CD4-positive, alpha-beta T cell (primary cell): ENCODE data around the gene AHRR. TPM values are rescaled to one million over a fixed set of nuclear protein-coding genes. Genes with fewer than 3 reads are reported as not detected.

Source experiments
- ATAC-seq: fragments of 200-7000 bp; cut with Tn5 transposase; one replicate; pipeline ENCODE4 v1.10.0; 2022; ENCODE audit warnings: mild to moderate bottlenecking; ENCODE audit not compliant: poor library complexity
- CTCF ChIA-PET: fragments of 350-600 bp; sonication (Branson Sonifier 250); formaldehyde crosslinking; loops from one replicate; lab custom pipeline; 2021; ENCODE audit warnings: antibody characterized with exemption, inconsistent platforms; lab: Charles Lee
- POLR2A ChIA-PET: fragments of 350-600 bp; sonication (Branson Sonifier 250); formaldehyde crosslinking; loops from one replicate; lab custom pipeline; 2021; ENCODE audit warnings: antibody characterized with exemption, inconsistent platforms; lab: Charles Lee
- DNase-seq, 14 experiments: peaks; one replicate each; pipeline ENCODE4 v3.0.0-alpha.2; 2013 to 2020; ENCODE audit warnings: mixed read lengths in 2 of 14
- H3K27ac ChIP-seq, 2 donors: one replicate each; pipeline versions ENCODE4 v1.5.1 to v1.7.0; 2013; ENCODE audit warnings: low read length in 2 of 2, low read depth in 1 of 2, mild to moderate bottlenecking in 1 of 2
- H3K27me3 ChIP-seq, 2 experiments: 1 replicate in 1 of 2; 2 replicates in 1 of 2; pipeline versions ENCODE4 v1.6.1 to v1.7.0; 2013; ENCODE audit warnings: low read length in 2 of 2, control low read depth in 1 of 2, mild to moderate bottlenecking in 1 of 2, moderate library complexity in 1 of 2; ENCODE audit not compliant: insufficient read depth in 2 of 2, control insufficient read depth in 1 of 2
- H3K36me3 ChIP-seq: one replicate; pipeline ENCODE4 v1.6.1; 2013; ENCODE audit warnings: low read length, control low read depth; ENCODE audit not compliant: insufficient read depth
- H3K4me1 ChIP-seq: one replicate; pipeline ENCODE4 v1.6.1; 2013; ENCODE audit warnings: low read length, control low read depth; ENCODE audit not compliant: insufficient read depth
- H3K4me3 ChIP-seq: one replicate; pipeline ENCODE4 v1.5.1; 2013; ENCODE audit warnings: mild to moderate bottlenecking, low read length, moderate library complexity
- H3K9me3 ChIP-seq, 2 experiments: 1 replicate in 1 of 2; 2 replicates in 1 of 2; pipeline versions ENCODE4 v1.6.1 to v1.7.0; 2013; ENCODE audit warnings: low read length in 2 of 2, mild to moderate bottlenecking in 2 of 2, control low read depth in 1 of 2, moderate library complexity in 1 of 2; ENCODE audit not compliant: control insufficient read depth in 1 of 2, insufficient read depth in 1 of 2
- H3K27ac Mint-ChIP-seq: one replicate; pipeline ENCODE4 v1.8.0; 2020; ENCODE audit warnings: mixed read lengths
- H3K27me3 Mint-ChIP-seq: one replicate; pipeline ENCODE4 v1.8.0; 2021; ENCODE audit warnings: mixed read lengths
- H3K36me3 Mint-ChIP-seq: one replicate; pipeline ENCODE4 v1.8.0; 2021; ENCODE audit warnings: low read depth, mixed read lengths
- H3K4me1 Mint-ChIP-seq: one replicate; pipeline ENCODE4 v1.8.0; 2021; ENCODE audit warnings: low read depth, mixed read lengths
- H3K4me3 Mint-ChIP-seq: one replicate; pipeline ENCODE4 v1.8.0; 2020; ENCODE audit warnings: mild to moderate bottlenecking, mixed read lengths
- H3K9me3 Mint-ChIP-seq: one replicate; pipeline ENCODE4 v1.8.0; 2020; ENCODE audit warnings: mixed read lengths
- intact Hi-C, 2 experiments: fragments of 100-400 bp; cut with DNase I in 1 of 2; cut with micrococcal nuclease in 1 of 2; formaldehyde crosslinking; loops; one replicate each; pipeline versions ENCODE4 v1.15.1 to v1.9.0; 2023 to 2025; cut with DNase I, micrococcal nuclease
- total RNA-seq, 174 experiments: library from RNA in 2 of 174; stranded (reverse) in 2 of 174; gene quantifications; one replicate each; pipeline ENCODE4 v1.2.3 and lab custom pipeline; 2021 to 2026
- TF ChIP-seq, protein P1 (sequence below): fragments of 200-600 bp; IDR thresholded peaks from one replicate; pipeline ENCODE4 v1.8.0; 2022; ENCODE audit warnings: antibody characterized with exemption, mild to moderate bottlenecking

AHRR gene
- total RNA-seq, 2 experiments from 2014 or later, result 0.45 to 0.63 TPM

DNA sequence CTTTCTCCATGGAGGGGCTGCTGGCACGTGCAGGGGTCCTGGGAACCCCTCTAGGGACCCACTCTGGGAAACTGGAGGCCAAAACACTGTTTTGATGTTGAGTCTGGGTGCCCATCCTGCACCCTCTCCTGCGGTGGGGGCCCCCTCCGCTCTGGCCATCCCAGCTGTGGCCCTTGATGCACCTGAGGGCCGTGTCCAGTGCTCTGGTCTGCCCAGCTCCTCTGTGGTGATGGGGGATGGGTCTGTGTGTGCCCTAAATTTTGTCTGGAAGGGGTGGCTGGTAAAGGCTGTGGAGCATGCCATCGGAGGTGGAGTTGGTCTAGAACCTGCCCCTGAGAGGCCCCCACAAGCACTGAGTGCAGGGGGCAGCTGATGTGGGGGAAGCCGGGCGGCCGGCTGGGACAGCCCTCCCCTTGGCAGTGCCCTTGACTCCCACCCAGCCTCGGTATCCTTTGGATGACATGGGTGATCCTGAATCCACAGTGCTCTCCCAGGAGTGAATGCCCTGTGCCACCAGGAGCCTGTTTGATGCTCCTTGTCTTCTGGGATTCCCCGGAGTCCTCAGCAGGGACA lies 26.3 kb downstream of the AHRR start:
- intact Hi-C loops, result no loop called here
- Mint-ChIP-seq H3K9me3 (no peaks in the 10 kb centered on the region), H3K4me3 (no peak overlapping the region), H3K36me3 (no peaks in the 10 kb centered on the region), H3K27me3 (peaks cover 34% of the 10 kb centered on the region), H3K27ac (no peak overlapping the region), H3K4me1 (peaks cover 7% of the 10 kb centered on the region)
- ATAC-seq (no peak), DNase-seq (no peak)
- ChIA-PET POLR2A (no interaction called here), CTCF (no interaction called here)
- Histone ChIP-seq H3K36me3 (no peaks in the 10 kb centered on the region), H3K27ac (no peak overlapping the region), H3K4me1 (peaks cover 11% of the 10 kb centered on the region), H3K9me3 (peaks cover 0 to 8% of the 10 kb centered on the region in 2 experiments), H3K27me3 (peaks cover 7 to 12% of the 10 kb centered on the region in 2 experiments), H3K4me3 (no peak overlapping the region)
- TF ChIP-seq, protein P1, sequence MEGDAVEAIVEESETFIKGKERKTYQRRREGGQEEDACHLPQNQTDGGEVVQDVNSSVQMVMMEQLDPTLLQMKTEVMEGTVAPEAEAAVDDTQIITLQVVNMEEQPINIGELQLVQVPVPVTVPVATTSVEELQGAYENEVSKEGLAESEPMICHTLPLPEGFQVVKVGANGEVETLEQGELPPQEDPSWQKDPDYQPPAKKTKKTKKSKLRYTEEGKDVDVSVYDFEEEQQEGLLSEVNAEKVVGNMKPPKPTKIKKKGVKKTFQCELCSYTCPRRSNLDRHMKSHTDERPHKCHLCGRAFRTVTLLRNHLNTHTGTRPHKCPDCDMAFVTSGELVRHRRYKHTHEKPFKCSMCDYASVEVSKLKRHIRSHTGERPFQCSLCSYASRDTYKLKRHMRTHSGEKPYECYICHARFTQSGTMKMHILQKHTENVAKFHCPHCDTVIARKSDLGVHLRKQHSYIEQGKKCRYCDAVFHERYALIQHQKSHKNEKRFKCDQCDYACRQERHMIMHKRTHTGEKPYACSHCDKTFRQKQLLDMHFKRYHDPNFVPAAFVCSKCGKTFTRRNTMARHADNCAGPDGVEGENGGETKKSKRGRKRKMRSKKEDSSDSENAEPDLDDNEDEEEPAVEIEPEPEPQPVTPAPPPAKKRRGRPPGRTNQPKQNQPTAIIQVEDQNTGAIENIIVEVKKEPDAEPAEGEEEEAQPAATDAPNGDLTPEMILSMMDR, result no peak

GRCh38 chr5:348726-349125 lies 27.2 kb downstream of the AHRR start:
- H3K9me3 Mint-ChIP-seq, result no peaks in the 10 kb centered on the region
- TF ChIP-seq, protein P1, result no peak
- H3K4me1 ChIP-seq, result peaks cover 10% of the 10 kb centered on the region
- peaks cover 7 to 12% of the 10 kb centered on the region in 2 experiments for H3K27me3 ChIP-seq
- H3K27ac Mint-ChIP-seq, result no peak overlapping the region
- POLR2A ChIA-PET, result no interaction called here
- H3K27ac ChIP-seq, result no peak overlapping the region
- CTCF ChIA-PET, result no interaction called here
- DNase-seq, result no peak
- no peak for ATAC-seq
- H3K4me1 Mint-ChIP-seq, result peaks cover 7% of the 10 kb centered on the region
- H3K9me3 ChIP-seq, result peaks cover 0 to 3% of the 10 kb centered on the region in 2 experiments
- intact Hi-C loops, result no loop called here
- H3K36me3 ChIP-seq, result no peaks in the 10 kb centered on the region
- no peaks in the 10 kb centered on the region for H3K36me3 Mint-ChIP-seq
- no peak overlapping the region for H3K4me3 ChIP-seq
- H3K27me3 Mint-ChIP-seq, result peaks cover 31% of the 10 kb centered on the region
- no peak overlapping the region for H3K4me3 Mint-ChIP-seq

DNA sequence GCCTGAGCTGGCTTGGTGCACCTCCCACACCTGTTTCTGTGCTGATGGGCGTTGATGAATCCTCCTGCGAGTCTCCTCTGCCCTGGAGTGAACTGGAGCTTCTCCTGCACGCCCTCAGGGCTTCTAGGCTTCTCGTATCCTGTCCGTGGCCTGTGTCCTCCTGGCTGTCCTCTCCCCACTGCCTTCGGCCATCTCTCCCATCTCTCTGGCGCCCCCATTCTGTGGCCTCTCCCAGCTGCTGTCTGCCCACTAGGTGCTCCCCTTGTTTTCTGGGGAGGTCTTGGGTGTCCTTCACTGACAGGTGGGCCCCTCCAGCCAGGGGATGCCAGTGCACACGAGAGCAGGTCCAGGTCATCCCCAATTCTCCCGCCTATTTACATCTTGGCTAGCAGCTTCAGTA lies 28.8 kb downstream of the AHRR start:
- H3K27me3 Mint-ChIP-seq, result peaks cover 31% of the 10 kb centered on the region
- no peak overlapping the region for H3K27ac Mint-ChIP-seq
- no peaks in the 10 kb centered on the region for H3K9me3 Mint-ChIP-seq
- H3K36me3 Mint-ChIP-seq, result no peaks in the 10 kb centered on the region
- Histone ChIP-seq H3K9me3 (peaks cover 0 to 3% of the 10 kb centered on the region in 2 experiments), H3K4me1 (peaks cover 9% of the 10 kb centered on the region), H3K36me3 (no peaks in the 10 kb centered on the region), H3K27me3 (peaks cover 7 to 12% of the 10 kb centered on the region in 2 experiments), H3K4me3 (no peak overlapping the region), H3K27ac (no peak overlapping the region)
- ChIA-PET CTCF (no interaction called here), POLR2A (no interaction called here)
- DNase-seq, result no peak
- no peak for ATAC-seq
- no peak overlapping the region for H3K4me3 Mint-ChIP-seq
- intact Hi-C loops, result no loop called here
- peaks cover 7% of the 10 kb centered on the region for H3K4me1 Mint-ChIP-seq
- TF ChIP-seq, protein P1, result no peak
